Gastrocnemius medialis (tissue), 4 donors: ENCODE data around the gene CNTRL.
"Not testable (repeated sequence)": the region's sequence is repeated elsewhere in the genome, so short reads cannot be mapped to it uniquely, and the experiment has no call there.

Experiments used
- POLR2A ChIP-seq, 2 donors: fragments of 450-650 bp; IDR thresholded peaks; one replicate each; pipeline ENCODE4 v1.6.1; 2017; ENCODE audit warnings: antibody characterized with exemption in 2 of 2, mild to moderate bottlenecking in 2 of 2, moderate library complexity in 2 of 2
- TF ChIP-seq, protein P1 (sequence below), 5 experiments: fragments of 450-650 bp in 3 of 5; fragments of 200-600 bp in 2 of 5; sonication (generic) in 2 of 5; IDR thresholded peaks in 4 of 5; conservative IDR thresholded peaks in 1 of 5; 1 replicate in 4 of 5; 2 replicates in 1 of 5; pipeline ENCODE4 v1.5.1; 2016 to 2019; ENCODE audit warnings: antibody characterized with exemption in 5 of 5, mild to moderate bottlenecking in 3 of 5, moderate library complexity in 3 of 5

- TF ChIP-seq, protein P1, sequence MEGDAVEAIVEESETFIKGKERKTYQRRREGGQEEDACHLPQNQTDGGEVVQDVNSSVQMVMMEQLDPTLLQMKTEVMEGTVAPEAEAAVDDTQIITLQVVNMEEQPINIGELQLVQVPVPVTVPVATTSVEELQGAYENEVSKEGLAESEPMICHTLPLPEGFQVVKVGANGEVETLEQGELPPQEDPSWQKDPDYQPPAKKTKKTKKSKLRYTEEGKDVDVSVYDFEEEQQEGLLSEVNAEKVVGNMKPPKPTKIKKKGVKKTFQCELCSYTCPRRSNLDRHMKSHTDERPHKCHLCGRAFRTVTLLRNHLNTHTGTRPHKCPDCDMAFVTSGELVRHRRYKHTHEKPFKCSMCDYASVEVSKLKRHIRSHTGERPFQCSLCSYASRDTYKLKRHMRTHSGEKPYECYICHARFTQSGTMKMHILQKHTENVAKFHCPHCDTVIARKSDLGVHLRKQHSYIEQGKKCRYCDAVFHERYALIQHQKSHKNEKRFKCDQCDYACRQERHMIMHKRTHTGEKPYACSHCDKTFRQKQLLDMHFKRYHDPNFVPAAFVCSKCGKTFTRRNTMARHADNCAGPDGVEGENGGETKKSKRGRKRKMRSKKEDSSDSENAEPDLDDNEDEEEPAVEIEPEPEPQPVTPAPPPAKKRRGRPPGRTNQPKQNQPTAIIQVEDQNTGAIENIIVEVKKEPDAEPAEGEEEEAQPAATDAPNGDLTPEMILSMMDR (IDR thresholded peaks at IDR 0.05 in 4 of 5, conservative IDR thresholded peaks at IDR 0.05 in 1 of 5): not testable (repeated sequence)
- TF ChIP-seq POLR2A (IDR thresholded peaks at IDR 0.05): not testable (repeated sequence)
Observed at GRCh38 chr9:121179373-121179721, 104.6 kb downstream of the CNTRL start.
